ENCODE measurements around the gene PHAX.

DNA sequence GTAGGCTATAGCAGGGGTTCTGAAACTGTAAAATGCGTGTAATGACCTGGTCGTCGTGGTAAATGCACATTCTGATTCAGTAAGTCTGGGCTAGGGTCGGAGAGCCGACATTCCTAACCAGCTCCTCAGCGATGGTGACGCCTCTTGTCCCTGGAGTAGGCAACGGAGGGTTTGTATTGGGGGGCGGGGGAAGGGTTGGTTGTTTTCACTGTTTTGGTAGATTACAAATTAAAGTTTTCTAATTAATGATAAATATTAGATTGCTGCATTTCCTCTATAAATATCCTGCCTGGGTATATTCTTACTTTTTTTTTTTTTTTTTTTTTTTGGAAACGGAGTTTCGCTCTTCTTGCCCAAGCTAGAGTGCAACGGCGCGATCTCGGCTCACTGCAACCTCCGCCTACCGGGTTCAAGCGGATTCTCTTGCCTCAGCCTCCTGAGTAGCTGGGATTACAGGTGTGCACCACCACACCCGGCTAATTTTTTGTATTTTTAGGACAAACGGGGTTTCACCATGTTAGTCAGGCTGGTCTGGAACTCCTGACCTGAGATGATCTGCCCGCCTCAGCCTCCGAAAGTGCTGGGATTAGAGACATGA is 5.2 kb upstream of the PHAX start:
- TF ChIP-seq EZH2 (IDR thresholded peaks at IDR 0.05; ENCODE audit: insufficient read depth, poor library complexity, severe bottlenecking), result no peak
- TF ChIP-seq EZH2phosphoT487 (IDR thresholded peaks at IDR 0.05; ENCODE audit: insufficient read depth, low read depth), result no peak

Measured in GM23248 (cell line).